Suprapubic skin (tissue), 3 donors: ENCODE results near the gene HIPK4.
"Not testable (repeated sequence)": the region's sequence is repeated elsewhere in the genome, so short reads cannot be mapped to it uniquely, and the experiment has no call there.

Experiments
- CTCF ChIP-seq, 2 donors: fragments of 200-600 bp in 1 of 2; fragments of 450-650 bp in 1 of 2; sonication (generic) in 1 of 2; IDR thresholded peaks; one replicate each; pipeline ENCODE4 v1.5.1; 2016 to 2019; ENCODE audit warnings: antibody characterized with exemption in 2 of 2, mild to moderate bottlenecking in 1 of 2, moderate library complexity in 1 of 2
- EP300 ChIP-seq: sonication (generic); formaldehyde crosslinking; IDR thresholded peaks from one replicate; pipeline ENCODE4 v1.6.1; 2017; ENCODE audit warnings: antibody characterized with exemption

GRCh38 chr19:40333083-40333482, 56.9 kb downstream of the HIPK4 start:
- TF ChIP-seq EP300; CTCF (IDR thresholded peaks at IDR 0.05): not testable (repeated sequence)
